C4-2B (cell line): ENCODE data around the gene PIAS3.

Experiments used
- CTCF ChIP-seq: fragments of 450-650 bp; conservative IDR thresholded peaks from 2 replicates; pipeline ENCODE4 v1.5.1; 2017; ENCODE audit warnings: mild to moderate bottlenecking
- ZFX ChIP-seq: fragments of 450-650 bp; IDR thresholded peaks from 2 replicates; pipeline ENCODE4 v1.6.1; 2017

- TF ChIP-seq CTCF (no peak), ZFX (no peak)
Measured at GRCh38 chr1:145804235-145805045, 54.4 kb downstream of the PIAS3 start.
